H9 (cell line): ENCODE data around the gene TADA1. TPM values are rescaled to one million over a fixed set of nuclear protein-coding genes. Genes with fewer than 3 reads are reported as not detected.

Experiments
- DNase-seq: peaks from one replicate; pipeline ENCODE4 v3.0.0-alpha.2; 2017
- H2AFZ ChIP-seq: one replicate; pipeline ENCODE4 v1.6.1; 2013; ENCODE audit warnings: mild to moderate bottlenecking, low read length, control low read depth, moderate library complexity
- H2AK5ac ChIP-seq: 2 replicates; pipeline ENCODE4 v1.6.1; 2013; ENCODE audit warnings: low read length, control low read depth, mixed read lengths; ENCODE audit not compliant: insufficient read length
- H2BK120ac ChIP-seq: one replicate; pipeline ENCODE4 v1.6.1; 2013; ENCODE audit warnings: low read depth, mild to moderate bottlenecking, low read length, control low read depth, inconsistent platforms; ENCODE audit not compliant: poor library complexity, severe bottlenecking
- H2BK12ac ChIP-seq: 2 replicates; pipeline ENCODE4 v1.6.1; 2013; ENCODE audit warnings: low read length, control low read depth, mixed read lengths, low read depth; ENCODE audit not compliant: insufficient read length
- H2BK15ac ChIP-seq: 2 replicates; pipeline ENCODE4 v1.6.1; 2013; ENCODE audit warnings: low read depth, low read length, control low read depth
- H2BK20ac ChIP-seq: one replicate; pipeline ENCODE4 v1.6.1; 2013; ENCODE audit warnings: low read depth, mild to moderate bottlenecking, low read length, control low read depth, inconsistent platforms; ENCODE audit not compliant: poor library complexity, severe bottlenecking
- H2BK5ac ChIP-seq: 2 replicates; pipeline ENCODE4 v1.6.1; 2013; ENCODE audit warnings: low read length, control low read depth, mixed read lengths; ENCODE audit not compliant: insufficient read length
- H3K14ac ChIP-seq: 2 replicates; pipeline ENCODE4 v1.6.1; 2013; ENCODE audit warnings: low read length, control low read depth; ENCODE audit not compliant: insufficient read depth
- H3K18ac ChIP-seq: 2 replicates; pipeline ENCODE4 v1.6.1; 2013; ENCODE audit warnings: low read depth, mild to moderate bottlenecking, mixed read lengths, low read length, control low read depth; ENCODE audit not compliant: insufficient read length
- H3K23ac ChIP-seq: 2 replicates; pipeline ENCODE4 v1.6.1; 2013; ENCODE audit warnings: low read length, control low read depth, mixed read lengths, low read depth; ENCODE audit not compliant: insufficient read length
- H3K23me2 ChIP-seq: 2 replicates; pipeline ENCODE4 v1.6.1; 2013; ENCODE audit warnings: low read depth, mild to moderate bottlenecking, mixed read lengths, low read length, control low read depth; ENCODE audit not compliant: insufficient read length, poor library complexity, severe bottlenecking
- H3K27ac ChIP-seq: 2 replicates; pipeline ENCODE4 v1.5.1; 2013; ENCODE audit warnings: low read length, control low read depth, mixed read lengths, low read depth; ENCODE audit not compliant: insufficient read length
- H3K27me3 ChIP-seq: 2 replicates; pipeline ENCODE4 v1.6.1; 2013; ENCODE audit warnings: low read length, control low read depth, inconsistent platforms; ENCODE audit not compliant: insufficient read depth
- H3K4ac ChIP-seq: 2 replicates; pipeline ENCODE4 v1.6.1; 2013; ENCODE audit warnings: low read depth, mild to moderate bottlenecking, control low read depth, inconsistent platforms, low read length, moderate library complexity
- H3K4me1 ChIP-seq: 2 replicates; pipeline ENCODE4 v1.6.1; 2013; ENCODE audit warnings: low read length, control low read depth, inconsistent platforms; ENCODE audit not compliant: insufficient read depth
- H3K4me2 ChIP-seq: 2 replicates; pipeline ENCODE4 v1.6.1; 2013; ENCODE audit warnings: low read length, control low read depth, mixed read lengths; ENCODE audit not compliant: insufficient read length, insufficient read depth
- H3K56ac ChIP-seq: 2 replicates; pipeline ENCODE4 v1.6.1; 2013; ENCODE audit warnings: low read depth, mild to moderate bottlenecking, mixed read lengths, low read length, control low read depth; ENCODE audit not compliant: insufficient read length
- H3K79me1 ChIP-seq: 2 replicates; pipeline ENCODE4 v1.6.1; 2013; ENCODE audit warnings: low read depth, mild to moderate bottlenecking, moderate library complexity, low read length, control low read depth, inconsistent platforms; ENCODE audit not compliant: insufficient read depth, poor library complexity, severe bottlenecking
- H3K79me2 ChIP-seq: 2 replicates; pipeline ENCODE4 v1.6.1; 2013; ENCODE audit warnings: low read length, control low read depth, inconsistent platforms; ENCODE audit not compliant: insufficient read depth
- H3K9ac ChIP-seq: 2 replicates; pipeline ENCODE4 v1.6.1; 2013; ENCODE audit warnings: low read length, control low read depth, mixed read lengths; ENCODE audit not compliant: insufficient read length; ENCODE audit errors: extremely low read depth
- H3K9me3 ChIP-seq: one replicate; pipeline ENCODE4 v1.6.1; 2013; ENCODE audit warnings: low read depth, low read length, inconsistent platforms; ENCODE audit not compliant: control insufficient read depth
- H3T11ph ChIP-seq: one replicate; pipeline ENCODE4 v1.6.1; 2013; ENCODE audit warnings: mild to moderate bottlenecking, low read length, control low read depth, inconsistent platforms
- H4K20me1 ChIP-seq: one replicate; pipeline ENCODE4 v1.6.1; 2013; ENCODE audit not compliant: control insufficient read depth, insufficient read length, insufficient read depth
- H4K5ac ChIP-seq: 2 replicates; pipeline ENCODE4 v1.6.1; 2013; ENCODE audit warnings: low read depth, mild to moderate bottlenecking, mixed read lengths, low read length, control low read depth; ENCODE audit not compliant: insufficient read length
- H4K8ac ChIP-seq: replicated peaks from 2 replicates; pipeline ENCODE4 v1.6.1; 2013; ENCODE audit warnings: low read length, control low read depth, mixed read lengths, low read depth; ENCODE audit not compliant: insufficient read length
- H4K91ac ChIP-seq: 2 replicates; pipeline ENCODE4 v1.6.1; 2013; ENCODE audit warnings: low read depth, mild to moderate bottlenecking, moderate library complexity, mixed read lengths, low read length, control low read depth; ENCODE audit not compliant: insufficient read length
- H3K27ac Mint-ChIP-seq, 3 experiments: 2 replicates in 2 of 3; 3 replicates in 1 of 3; pipeline ENCODE4 v1.8.0; 2020 to 2021; ENCODE audit warnings: mixed read lengths in 3 of 3, mild to moderate bottlenecking in 1 of 3, moderate library complexity in 1 of 3
- H3K27me3 Mint-ChIP-seq: 2 replicates; pipeline ENCODE4 v1.8.0; 2021; ENCODE audit warnings: low read depth, mild to moderate bottlenecking, moderate library complexity, mixed read lengths
- H3K36me3 Mint-ChIP-seq, 3 experiments: 2 replicates in 2 of 3; 3 replicates in 1 of 3; pipeline ENCODE4 v1.8.0; 2020 to 2021; ENCODE audit warnings: low read depth in 3 of 3, mixed read lengths in 3 of 3; ENCODE audit not compliant: insufficient read depth in 1 of 3
- H3K4me1 Mint-ChIP-seq, 2 experiments: 2 replicates each; pipeline ENCODE4 v1.8.0; 2020; ENCODE audit warnings: mixed read lengths in 2 of 2
- H3K4me3 Mint-ChIP-seq, 2 experiments: 2 replicates in 1 of 2; 3 replicates in 1 of 2; pipeline ENCODE4 v1.8.0; 2020 to 2021; ENCODE audit warnings: mild to moderate bottlenecking in 2 of 2, mixed read lengths in 2 of 2, moderate library complexity in 1 of 2
- H3K9me3 Mint-ChIP-seq, 2 experiments: 2 replicates in 1 of 2; 3 replicates in 1 of 2; pipeline ENCODE4 v1.8.0; 2020; ENCODE audit warnings: mild to moderate bottlenecking in 2 of 2, mixed read lengths in 2 of 2, moderate library complexity in 1 of 2
- CTCF ChIP-seq: fragments of 200-600 bp; sonication (generic); conservative IDR thresholded peaks from 3 replicates; pipeline ENCODE4 v1.8.0; 2021; ENCODE audit warnings: antibody characterized with exemption, mild to moderate bottlenecking
- total RNA-seq: library from RNA; stranded (reverse); gene quantifications from 2 replicates; pipeline ENCODE4 v1.2.1, GENCODE V29; 2021

TADA1 gene
- total RNA-seq, 1 experiment from 2014 or later = 20.7 TPM

GRCh38 chr1:166899769-166900168, 23.7 kb upstream of the TADA1 start:
- Mint-ChIP-seq H3K4me3 (no peak overlapping the region), H3K4me1 (no peaks in the 10 kb centered on the region), H3K27me3 (peaks cover 2% of the 10 kb centered on the region; the same call in 1 of the 2 replicates), H3K27ac (no peak overlapping the region), H3K36me3 (peaks cover 2 to 14% (median 9%) of the 10 kb centered on the region in 3 experiments; a peak in 6 of 7 replicates), H3K9me3 (peaks cover 18 to 24% of the 10 kb centered on the region in 2 experiments)
- Histone ChIP-seq H2BK12ac (no peak overlapping the region), H2BK120ac (no peak overlapping the region), H3K9ac (no peak overlapping the region), H2AK5ac (no peak overlapping the region), H4K8ac (no peak overlapping the region), H4K5ac (no peak overlapping the region), H4K20me1 (no peaks in the 10 kb centered on the region), H3K4ac (no peak overlapping the region), H2BK5ac (no peak overlapping the region), H3K56ac (no peak overlapping the region), H2BK20ac (no peak overlapping the region), H3T11ph (no peak overlapping the region), H3K14ac (no peak overlapping the region), H2AFZ (no peak overlapping the region), H2BK15ac (no peak overlapping the region), H3K9me3 (no peaks in the 10 kb centered on the region), H3K4me1 (0 out of 2 replicates have a peak, but pooled peaks cover 3% of the 10 kb centered on the region), H3K23me2 (no peaks in the 10 kb centered on the region), H3K79me1 (no peaks in the 10 kb centered on the region), H3K27ac (no peak overlapping the region), H3K18ac (no peak overlapping the region), H3K23ac (no peak overlapping the region), H3K27me3 (no peaks in the 10 kb centered on the region), H3K4me2 (no peak overlapping the region), H3K79me2 (no peaks in the 10 kb centered on the region), H4K91ac (no peak overlapping the region)
- DNase-seq = no peak
- TF ChIP-seq CTCF = no peak
